Measurements from ENCODE around the gene TMTC2. TPM values are rescaled to one million over a fixed set of nuclear protein-coding genes. Genes with fewer than 3 reads are reported as not detected.

The TMTC2 gene
- total RNA-seq, 2 experiments from 2014 or later = 1.8 to 2.1 TPM

GRCh38 chr12:82953397-82953796 lies 266.7 kb downstream of the TMTC2 start:
- no peaks in the 10 kb centered on the region for H3K27me3 Mint-ChIP-seq
- no peak overlapping the region for H3K4me3 Mint-ChIP-seq
- ChIA-PET POLR2A (no interaction called here), CTCF (no interaction called here)
- Histone ChIP-seq H3K36me3 (ENCODE audit: insufficient read depth, low read length) (no peaks in the 10 kb centered on the region), H3K27me3 (ENCODE audit: control insufficient read depth in 1 of 2, insufficient read depth in 2 of 2, low read length in 2 of 2) (no peaks in the 10 kb centered on the region), H3K4me3 (ENCODE audit: low read length) (no peak overlapping the region), H3K9me3 (ENCODE audit: control insufficient read depth in 1 of 2, insufficient read depth in 1 of 2, low read length in 2 of 2) (no peaks in the 10 kb centered on the region), H3K4me1 (ENCODE audit: insufficient read depth, low read length) (no peaks in the 10 kb centered on the region), H3K27ac (ENCODE audit: low read depth in 1 of 2, low read length in 2 of 2) (no peak overlapping the region)
- DNase-seq (no peak), ATAC-seq (ENCODE audit: poor library complexity) (no peak)
- H3K36me3 Mint-ChIP-seq (ENCODE audit: low read depth) = no peaks in the 10 kb centered on the region
- H3K27ac Mint-ChIP-seq = no peak overlapping the region
- TF ChIP-seq CTCF (IDR thresholded peaks at IDR 0.05) = no peak
- H3K4me1 Mint-ChIP-seq (ENCODE audit: low read depth) = no peaks in the 10 kb centered on the region
- peaks cover 4% of the 10 kb centered on the region for H3K9me3 Mint-ChIP-seq
- intact Hi-C loops (cut with DNase I, micrococcal nuclease) = no loop called here

GRCh38 chr12:82954064-82954463 lies 267.4 kb downstream of the TMTC2 start:
- Histone ChIP-seq H3K4me1 (ENCODE audit: insufficient read depth, low read length) (no peaks in the 10 kb centered on the region), H3K27ac (ENCODE audit: low read depth in 1 of 2, low read length in 2 of 2) (no peak overlapping the region), H3K4me3 (ENCODE audit: low read length) (no peak overlapping the region), H3K9me3 (ENCODE audit: control insufficient read depth in 1 of 2, insufficient read depth in 1 of 2, low read length in 2 of 2) (no peaks in the 10 kb centered on the region), H3K27me3 (ENCODE audit: control insufficient read depth in 1 of 2, insufficient read depth in 2 of 2, low read length in 2 of 2) (no peaks in the 10 kb centered on the region), H3K36me3 (ENCODE audit: insufficient read depth, low read length) (no peaks in the 10 kb centered on the region)
- Mint-ChIP-seq H3K4me1 (ENCODE audit: low read depth) (no peaks in the 10 kb centered on the region), H3K27me3 (no peaks in the 10 kb centered on the region), H3K36me3 (ENCODE audit: low read depth) (no peaks in the 10 kb centered on the region), H3K4me3 (no peak overlapping the region), H3K9me3 (peaks cover 4% of the 10 kb centered on the region), H3K27ac (no peak overlapping the region)
- ChIA-PET CTCF (no interaction called here), POLR2A (no interaction called here)
- no peak for TF ChIP-seq CTCF (IDR thresholded peaks at IDR 0.05)
- intact Hi-C loops (cut with DNase I, micrococcal nuclease) = no loop called here
- no peak for ATAC-seq (ENCODE audit: poor library complexity)
- no peak for DNase-seq

GRCh38 chr12:82954572-82954971 lies 267.9 kb downstream of the TMTC2 start:
- Mint-ChIP-seq H3K9me3 (peaks cover 4% of the 10 kb centered on the region), H3K27me3 (no peaks in the 10 kb centered on the region), H3K4me1 (ENCODE audit: low read depth) (no peaks in the 10 kb centered on the region), H3K36me3 (ENCODE audit: low read depth) (no peaks in the 10 kb centered on the region), H3K4me3 (no peak overlapping the region), H3K27ac (no peak overlapping the region)
- Histone ChIP-seq H3K9me3 (ENCODE audit: control insufficient read depth in 1 of 2, insufficient read depth in 1 of 2, low read length in 2 of 2) (no peaks in the 10 kb centered on the region), H3K4me3 (ENCODE audit: low read length) (no peak overlapping the region), H3K4me1 (ENCODE audit: insufficient read depth, low read length) (no peaks in the 10 kb centered on the region), H3K36me3 (ENCODE audit: insufficient read depth, low read length) (no peaks in the 10 kb centered on the region), H3K27me3 (ENCODE audit: control insufficient read depth in 1 of 2, insufficient read depth in 2 of 2, low read length in 2 of 2) (no peaks in the 10 kb centered on the region), H3K27ac (ENCODE audit: low read depth in 1 of 2, low read length in 2 of 2) (no peak overlapping the region)
- ATAC-seq (ENCODE audit: poor library complexity) (no peak), DNase-seq (no peak)
- ChIA-PET CTCF (no interaction called here), POLR2A (no interaction called here)
- no peak for TF ChIP-seq CTCF (IDR thresholded peaks at IDR 0.05)
- intact Hi-C loops (cut with DNase I, micrococcal nuclease) = no loop called here

All from CD4-positive, alpha-beta T cell (primary cell).